K562 (cell line): Measurements from ENCODE around the gene NDUFV3. TPM values are rescaled to one million over a fixed set of nuclear protein-coding genes. Genes with fewer than 3 reads are reported as not detected.

Source experiments
- ATAC-seq: fragments of 200-7000 bp; cut with Tn5 transposase; 3 replicates; pipeline ENCODE4 v1.9.1; 2020; ENCODE audit warnings: moderate library complexity
- BruUV-seq: library from RNA; stranded (reverse); fragments of 400-500 nt; replicated peaks from 2 replicates; lab custom pipeline; 2021; lab: Mats Ljungman, UMichigan
- CTCF ChIA-PET: fragments of 300-600 bp; formaldehyde crosslinking; extraction: SDS; loops from one replicate; lab custom pipeline; 2021; ENCODE audit warnings: low intra/inter-chr PET ratio; lab: Yijun Ruan, JAX
- POLR2A ChIA-PET: fragments of 300-600, 350-650 bp; sonication (Branson Sonifier 250); formaldehyde crosslinking; extraction: SDS; loops from one replicate; lab custom pipeline; 2021; ENCODE audit warnings: antibody characterized with exemption, inconsistent platforms; lab: Yijun Ruan, JAX
- DNase-seq, 4 experiments: peaks; one replicate each; pipeline versions ENCODE4 v3.0.0 to v3.0.0-alpha.2; 2011 to 2018; ENCODE audit warnings: low spot score in 3 of 4, mixed read lengths in 3 of 4; ENCODE audit errors: extremely low read depth in 1 of 4
- FAIRE-seq: peaks from 2 replicates; lab custom pipeline; 2011; peaks lifted over from hg19 to GRCh38; lab: Jason Lieb, UNC
- H2AFZ ChIP-seq: 2 replicates; pipeline ENCODE4 v1.6.0; 2011; ENCODE audit warnings: low read depth, low read length, control low read depth, inconsistent platforms
- H3K27ac ChIP-seq: fragments of 200-600 bp; 3 replicates; pipeline ENCODE4 v1.8.0; 2011; ENCODE audit warnings: low read depth, mild to moderate bottlenecking, control low read depth, inconsistent platforms, low read length, moderate library complexity, mixed read lengths; ENCODE audit errors: extremely low read depth
- H3K27me3 ChIP-seq, 2 experiments: fragments of 300-600 bp in 1 of 2; 2 replicates in 1 of 2; 3 replicates in 1 of 2; pipeline versions ENCODE4 v1.6.0 to v1.8.0; 2011; ENCODE audit warnings: inconsistent platforms in 2 of 2, low read length in 2 of 2, mild to moderate bottlenecking in 1 of 2, mixed read lengths in 1 of 2, moderate library complexity in 1 of 2; ENCODE audit not compliant: control insufficient read depth in 2 of 2, insufficient read depth in 2 of 2
- H3K36me3 ChIP-seq: fragments of 300-600 bp; 3 replicates; pipeline ENCODE4 v1.8.0; 2011; ENCODE audit warnings: mild to moderate bottlenecking, low read length, inconsistent platforms; ENCODE audit not compliant: control insufficient read depth, insufficient read depth
- H3K4me1 ChIP-seq, 2 experiments: fragments of 200-600 bp in 1 of 2; replicated peaks in 1 of 2; 2 replicates in 1 of 2; 3 replicates in 1 of 2; pipeline versions ENCODE4 v1.5.1 to v1.8.0; 2011; ENCODE audit warnings: inconsistent platforms in 2 of 2, low read length in 2 of 2, mild to moderate bottlenecking in 1 of 2, mixed read lengths in 1 of 2, moderate library complexity in 1 of 2; ENCODE audit not compliant: control insufficient read depth in 2 of 2, insufficient read depth in 2 of 2
- H3K4me2 ChIP-seq: 2 replicates; pipeline ENCODE4 v1.6.1; 2011; ENCODE audit warnings: low read length, control low read depth, inconsistent platforms, mixed read lengths; ENCODE audit not compliant: insufficient read depth
- H3K4me3 ChIP-seq: fragments of 200-600 bp; sonication (generic), shearing (Covaris generic); 2 replicates; pipeline ENCODE4 v1.5.1; 2016; ENCODE audit warnings: control low read depth, inconsistent platforms
- H3K79me2 ChIP-seq: fragments of 200-600 bp; 3 replicates; pipeline ENCODE4 v1.8.0; 2011; ENCODE audit warnings: low read length, inconsistent platforms; ENCODE audit not compliant: control insufficient read depth, insufficient read depth
- H3K9ac ChIP-seq, 2 experiments: 2 replicates each; pipeline versions ENCODE4 v1.6.0 to v1.6.1; 2011; ENCODE audit warnings: low read depth in 2 of 2, low read length in 2 of 2, control low read depth in 1 of 2, inconsistent platforms in 1 of 2, mild to moderate bottlenecking in 1 of 2, mixed read lengths in 1 of 2; ENCODE audit not compliant: insufficient read depth in 1 of 2
- H3K9me1 ChIP-seq: one replicate; pipeline ENCODE4 v1.6.0; 2011; ENCODE audit warnings: inconsistent platforms, mild to moderate bottlenecking, low read length, moderate library complexity; ENCODE audit not compliant: control insufficient read depth, insufficient read depth
- H3K9me3 ChIP-seq: replicated peaks from 2 replicates; pipeline ENCODE4 v1.5.1; 2011; ENCODE audit warnings: low read depth, low read length, inconsistent platforms; ENCODE audit not compliant: control insufficient read depth, insufficient read depth
- H4K20me1 ChIP-seq: replicated peaks from 2 replicates; pipeline ENCODE4 v1.6.1; 2011; ENCODE audit warnings: low read length, inconsistent platforms, mixed read lengths; ENCODE audit not compliant: control insufficient read depth, insufficient read depth
- FOXM1 ChIP-seq, 2 experiments: fragments of 450-650 bp in 1 of 2; sonication (generic) in 1 of 2; formaldehyde crosslinking in 1 of 2; IDR thresholded peaks; 2 replicates each; pipeline versions ENCODE4 v1.6.1 to v1.9.0; 2017 to 2022; ENCODE audit warnings: low read depth in 2 of 2, mild to moderate bottlenecking in 2 of 2, missing genetic modification reagents in 1 of 2, moderate library complexity in 1 of 2
- GTF2F1 ChIP-seq: IDR thresholded peaks from 2 replicates; pipeline ENCODE4 v1.6.1; 2011; ENCODE audit warnings: low read depth, low read length, improper control_type of control experiment
- LCOR ChIP-seq: sonication (generic); formaldehyde crosslinking; IDR thresholded peaks from 2 replicates; pipeline ENCODE4 v1.8.0; 2022; ENCODE audit warnings: mild to moderate bottlenecking, missing genetic modification reagents
- NFYB ChIP-seq: IDR thresholded peaks from 2 replicates; pipeline ENCODE4 v1.6.1; 2011; ENCODE audit warnings: mild to moderate bottlenecking, moderate library complexity; ENCODE audit not compliant: insufficient read length; ENCODE audit errors: extremely low read depth
- PHB2 ChIP-seq: fragments of 450-650 bp; IDR thresholded peaks from 2 replicates; pipeline ENCODE4 v1.6.1; 2017; ENCODE audit warnings: low read depth
- RBFOX2 ChIP-seq: fragments of 200-400 bp; formaldehyde crosslinking; IDR thresholded peaks from 2 replicates; pipeline ENCODE4 v1.6.1; 2017; ENCODE audit warnings: low read depth, mild to moderate bottlenecking, low read length, moderate library complexity
- ZBTB8A ChIP-seq: fragments of 450-650 bp; IDR thresholded peaks from 2 replicates; pipeline ENCODE4 v1.6.1; 2018; ENCODE audit warnings: mild to moderate bottlenecking, moderate library complexity; ENCODE audit not compliant: partially characterized antibody
- ZNF696 ChIP-seq: fragments of 250-450 bp; sonication (Bioruptor Pico); conservative IDR thresholded peaks from 2 replicates; pipeline ENCODE4 v1.4.0; 2020; ENCODE audit warnings: mild to moderate bottlenecking, moderate library complexity
- WGBS: fragments of 100-300 bp; shearing (Covaris generic); methylation state at CpG from one replicate; pipeline ENCODE4 v1.1.6; 2016; ENCODE audit warnings: low coverage, mixed read lengths; ENCODE audit not compliant: insufficient coverage; ENCODE audit errors: missing lambda C conversion rate; 5-methylcytosine and 5-hydroxymethylcytosine counted together
- in situ Hi-C: fragments of 300-500 bp; cut with MboI; formaldehyde crosslinking; loops from 4 replicates; pipeline ENCODE4 v1.15.0; 2018; ENCODE audit warnings: inconsistent platforms, mixed read lengths
- intact Hi-C: fragments of 100-400 bp; cut with micrococcal nuclease; formaldehyde crosslinking; loops from 2 replicates; pipeline ENCODE4 v1.14.2; 2022
- polyA plus RNA-seq, 8 experiments: library from polyadenylated mRNA; depleted of rRNA in 4 of 8; stranded (reverse) in 5 of 8; unstranded in 3 of 8; fragments of >200 nt; fragmentation: Nextera tagmentation in 2 of 8; fragmentation: Illumina TruSeq in 1 of 8; extraction: Ambion mirVana in 2 of 8; extraction: Trizol in 1 of 8; gene quantifications; 2 replicates each; pipeline versions ENCODE4 v1.2.1 to v1.2.3, GENCODE V29; 2011 to 2014; ENCODE audit warnings: inconsistent platforms in 1 of 8, missing spikeins in 1 of 8
- total RNA-seq, 7 experiments: library from RNA; depleted of rRNA in 6 of 7; stranded (reverse); fragments of >200 nt in 6 of 7; fragmentation: Illumina TruSeq in 2 of 7; extraction: Trizol in 2 of 7; gene quantifications; 2 replicates each; pipeline versions ENCODE4 v1.2.1 to v1.2.3, GENCODE V29; 2011 to 2021; ENCODE audit warnings: low replicate concordance in 1 of 7
- TF ChIP-seq, protein P1 (sequence below): fragments of 450-650 bp; IDR thresholded peaks from 2 replicates; pipeline ENCODE4 v1.6.1; 2014; ENCODE audit warnings: low read depth, mild to moderate bottlenecking, moderate library complexity, borderline replicate concordance
- TF ChIP-seq, protein P2 (sequence below): fragments of 450-650 bp; IDR thresholded peaks from 2 replicates; pipeline ENCODE4 v1.6.1; 2018; ENCODE audit not compliant: partially characterized antibody
- TF ChIP-seq, protein P3 (sequence below): fragments of 200-800 bp; sonication (Bioruptor generic); IDR thresholded peaks from 2 replicates; pipeline ENCODE4 v1.6.1; 2017; ENCODE audit warnings: missing genetic modification characterization, missing compliant biosample characterization

NDUFV3 gene
- total and polyA plus RNA-seq, 9 of the 15 experiments (the other 6 are each of a cell fraction or from before 2014, with no cell fraction given), result 19.1 to 87.8 (median 74.3) TPM

DNA sequence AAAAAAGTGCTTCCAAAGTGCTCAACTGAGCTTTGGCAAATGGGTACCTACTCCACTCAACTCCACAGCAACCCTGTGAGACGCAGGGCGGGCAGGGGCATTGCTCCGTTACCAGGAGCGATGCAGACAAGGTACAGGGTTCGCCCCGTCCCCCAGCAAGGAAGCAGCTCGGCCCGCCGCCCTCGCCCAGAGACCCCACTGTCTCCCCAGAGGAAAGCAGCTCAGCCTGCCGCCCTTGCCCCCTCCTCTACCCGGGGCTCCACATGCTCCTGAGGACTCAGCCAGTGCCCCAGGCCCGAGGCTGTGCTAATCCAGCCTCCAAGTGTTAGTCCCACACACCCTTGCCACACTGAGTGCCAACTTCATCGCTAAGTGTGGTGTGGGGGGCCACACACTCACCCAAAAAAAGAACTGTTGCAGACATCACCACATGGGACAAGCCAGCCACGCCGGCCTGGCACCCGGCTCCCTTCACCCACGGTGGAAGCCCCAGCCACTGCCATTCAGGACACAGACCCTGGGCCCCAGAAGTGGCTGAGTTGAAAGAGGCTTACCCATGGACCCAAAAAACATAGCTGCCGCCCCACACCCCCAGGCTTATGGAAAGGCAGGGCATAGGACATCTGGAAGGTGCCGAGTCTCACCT is 40.1 kb upstream of the NDUFV3 start:
- no peaks in the 10 kb centered on the region for H3K27me3 ChIP-seq
- BruUV-seq, result no TSS peak
- no peak for TF ChIP-seq ZBTB8A
- no peak for TF ChIP-seq LCOR (CRISPR knock-in tag)
- TF ChIP-seq, protein P1, sequence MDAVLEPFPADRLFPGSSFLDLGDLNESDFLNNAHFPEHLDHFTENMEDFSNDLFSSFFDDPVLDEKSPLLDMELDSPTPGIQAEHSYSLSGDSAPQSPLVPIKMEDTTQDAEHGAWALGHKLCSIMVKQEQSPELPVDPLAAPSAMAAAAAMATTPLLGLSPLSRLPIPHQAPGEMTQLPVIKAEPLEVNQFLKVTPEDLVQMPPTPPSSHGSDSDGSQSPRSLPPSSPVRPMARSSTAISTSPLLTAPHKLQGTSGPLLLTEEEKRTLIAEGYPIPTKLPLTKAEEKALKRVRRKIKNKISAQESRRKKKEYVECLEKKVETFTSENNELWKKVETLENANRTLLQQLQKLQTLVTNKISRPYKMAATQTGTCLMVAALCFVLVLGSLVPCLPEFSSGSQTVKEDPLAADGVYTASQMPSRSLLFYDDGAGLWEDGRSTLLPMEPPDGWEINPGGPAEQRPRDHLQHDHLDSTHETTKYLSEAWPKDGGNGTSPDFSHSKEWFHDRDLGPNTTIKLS, result no peak
- TF ChIP-seq PHB2, result no peak
- TF ChIP-seq GTF2F1, result no peak
- TF ChIP-seq NFYB, result no peak
- no peak for TF ChIP-seq ZNF696 (CRISPR knock-in tag)
- TF ChIP-seq FOXM1 (IDR thresholded peaks at IDR 0.05; ENCODE audit: low read depth), result no peak
- TF ChIP-seq FOXM1 (CRISPR knock-in tag; IDR thresholded peaks at IDR 0.05; ENCODE audit: low read depth), result no peak
- TF ChIP-seq, protein P2, sequence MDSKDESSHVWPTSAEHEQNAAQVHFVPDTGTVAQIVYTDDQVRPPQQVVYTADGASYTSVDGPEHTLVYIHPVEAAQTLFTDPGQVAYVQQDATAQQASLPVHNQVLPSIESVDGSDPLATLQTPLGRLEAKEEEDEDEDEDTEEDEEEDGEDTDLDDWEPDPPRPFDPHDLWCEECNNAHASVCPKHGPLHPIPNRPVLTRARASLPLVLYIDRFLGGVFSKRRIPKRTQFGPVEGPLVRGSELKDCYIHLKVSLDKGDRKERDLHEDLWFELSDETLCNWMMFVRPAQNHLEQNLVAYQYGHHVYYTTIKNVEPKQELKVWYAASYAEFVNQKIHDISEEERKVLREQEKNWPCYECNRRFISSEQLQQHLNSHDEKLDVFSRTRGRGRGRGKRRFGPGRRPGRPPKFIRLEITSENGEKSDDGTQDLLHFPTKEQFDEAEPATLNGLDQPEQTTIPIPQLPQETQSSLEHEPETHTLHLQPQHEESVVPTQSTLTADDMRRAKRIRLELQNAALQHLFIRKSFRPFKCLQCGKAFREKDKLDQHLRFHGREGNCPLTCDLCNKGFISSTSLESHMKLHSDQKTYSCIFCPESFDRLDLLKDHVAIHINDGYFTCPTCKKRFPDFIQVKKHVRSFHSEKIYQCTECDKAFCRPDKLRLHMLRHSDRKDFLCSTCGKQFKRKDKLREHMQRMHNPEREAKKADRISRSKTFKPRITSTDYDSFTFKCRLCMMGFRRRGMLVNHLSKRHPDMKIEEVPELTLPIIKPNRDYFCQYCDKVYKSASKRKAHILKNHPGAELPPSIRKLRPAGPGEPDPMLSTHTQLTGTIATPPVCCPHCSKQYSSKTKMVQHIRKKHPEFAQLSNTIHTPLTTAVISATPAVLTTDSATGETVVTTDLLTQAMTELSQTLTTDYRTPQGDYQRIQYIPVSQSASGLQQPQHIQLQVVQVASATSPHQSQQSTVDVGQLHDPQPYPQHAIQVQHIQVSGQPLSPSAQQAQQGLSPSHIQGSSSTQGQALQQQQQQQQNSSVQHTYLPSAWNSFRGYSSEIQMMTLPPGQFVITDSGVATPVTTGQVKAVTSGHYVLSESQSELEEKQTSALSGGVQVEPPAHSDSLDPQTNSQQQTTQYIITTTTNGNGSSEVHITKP, result no peak
- peak; percentile 26; the same call in 1 of the 2 replicates for TF ChIP-seq RBFOX2
- TF ChIP-seq, protein P3, sequence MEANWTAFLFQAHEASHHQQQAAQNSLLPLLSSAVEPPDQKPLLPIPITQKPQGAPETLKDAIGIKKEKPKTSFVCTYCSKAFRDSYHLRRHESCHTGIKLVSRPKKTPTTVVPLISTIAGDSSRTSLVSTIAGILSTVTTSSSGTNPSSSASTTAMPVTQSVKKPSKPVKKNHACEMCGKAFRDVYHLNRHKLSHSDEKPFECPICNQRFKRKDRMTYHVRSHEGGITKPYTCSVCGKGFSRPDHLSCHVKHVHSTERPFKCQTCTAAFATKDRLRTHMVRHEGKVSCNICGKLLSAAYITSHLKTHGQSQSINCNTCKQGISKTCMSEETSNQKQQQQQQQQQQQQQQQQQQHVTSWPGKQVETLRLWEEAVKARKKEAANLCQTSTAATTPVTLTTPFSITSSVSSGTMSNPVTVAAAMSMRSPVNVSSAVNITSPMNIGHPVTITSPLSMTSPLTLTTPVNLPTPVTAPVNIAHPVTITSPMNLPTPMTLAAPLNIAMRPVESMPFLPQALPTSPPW, result no peak

More for the DNA sequence above, 40.1 kb upstream of the NDUFV3 start:
- intact Hi-C loops (no loop called here), in situ Hi-C loops (no loop called here)
- H3K9me3 ChIP-seq, result no peaks in the 10 kb centered on the region
- H3K4me1 ChIP-seq, result peaks cover 0 to 27% of the 10 kb centered on the region in 2 experiments; a peak in 1 of 5 replicates
- no peak for FAIRE-seq
- H3K9ac ChIP-seq, result no peak overlapping the region
- no peaks in the 10 kb centered on the region for H3K9me1 ChIP-seq
- H3K27ac ChIP-seq, result no peak overlapping the region
- WGBS, result 96% methylated on average over 20 of the region's 20 CpGs
- peaks cover 42% of the 10 kb centered on the region for H3K79me2 ChIP-seq
- no peak overlapping the region for H3K4me2 ChIP-seq
- DNase-seq, result no peak
- peaks cover 98% of the 10 kb centered on the region for H3K36me3 ChIP-seq
- CTCF ChIA-PET, result no interaction called here
- peaks cover 4% of the 10 kb centered on the region; the same call in 1 of the 2 replicates for H4K20me1 ChIP-seq
- no peak for ATAC-seq
- no peak overlapping the region for H3K4me3 ChIP-seq
- H2AFZ ChIP-seq, result no peak overlapping the region
- POLR2A ChIA-PET, result interaction anchor here (0.5 to 2.5 kb wide), 3 partner anchors 16 to 117 kb away, joined by 3 to 6 read pairs (median 4); no protein-coding TSS in a partner anchor
